Fibroblast of the conjunctiva (primary cell): Measurements from ENCODE around the gene KAZN.
A peak's percentile ranks its signal among the peaks of the same experiment; 100 is the strongest.

ENCODE experiments used
- DNase-seq: peaks from one replicate; pipeline ENCODE4 v3.0.0-alpha.2; 2010; ENCODE audit warnings: low read depth

KAZN gene

DNA sequence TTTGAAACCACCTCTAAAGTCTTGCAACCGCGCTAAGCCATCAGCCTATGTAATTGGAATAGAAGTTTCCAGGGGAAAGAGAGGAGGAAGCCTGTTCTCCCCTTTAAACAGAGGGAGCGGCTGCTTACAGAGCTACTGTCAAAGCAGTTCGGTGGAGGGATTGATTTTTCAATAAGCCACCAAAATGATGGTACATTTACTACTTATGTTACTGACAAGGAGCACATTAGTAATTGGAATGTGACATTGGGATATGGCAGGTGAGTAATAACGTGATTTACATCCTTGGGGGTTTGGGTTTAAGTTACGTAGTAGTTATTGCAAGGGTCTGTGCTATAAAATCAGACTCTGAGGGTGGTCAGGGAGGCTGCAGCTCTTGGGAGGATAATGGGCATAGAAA lies 257.3 kb downstream of the KAZN start:
- no peak for DNase-seq

DNA sequence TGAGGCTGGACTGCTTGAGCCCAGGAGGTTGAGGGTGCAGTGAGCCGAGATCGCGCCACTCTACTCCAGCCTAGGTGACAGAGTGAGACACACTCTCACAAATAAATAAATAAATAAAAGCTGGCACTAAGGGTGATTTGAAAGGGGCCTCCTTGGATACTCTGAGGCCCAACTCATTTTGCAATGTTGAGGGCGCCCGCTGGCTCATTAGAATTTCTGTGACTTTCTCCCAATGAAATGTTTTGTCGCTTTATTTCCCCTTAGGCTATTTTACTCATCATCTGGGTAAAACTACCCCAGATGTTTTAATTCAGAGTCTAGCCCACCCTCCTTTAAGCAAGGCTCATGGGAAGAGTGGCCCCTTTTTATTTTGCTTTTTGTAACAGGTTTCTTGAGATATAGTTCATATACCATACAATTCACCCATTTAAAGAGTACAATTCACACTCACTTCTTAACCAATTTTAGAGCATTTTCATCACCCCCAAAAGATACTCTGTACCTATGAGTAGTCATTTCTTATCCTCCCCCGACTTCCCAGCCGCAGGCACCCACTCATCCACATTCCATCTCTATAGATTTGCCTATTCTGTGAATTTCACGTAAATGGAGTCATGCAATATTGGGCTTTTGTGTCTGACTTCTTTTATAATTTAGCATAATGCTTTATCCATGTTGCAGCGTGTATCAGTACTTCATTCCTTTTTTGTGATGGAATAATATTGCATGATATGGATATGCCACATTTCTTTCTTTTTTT lies 259.1 kb downstream of the KAZN start:
- DNase-seq = no peak

DNA sequence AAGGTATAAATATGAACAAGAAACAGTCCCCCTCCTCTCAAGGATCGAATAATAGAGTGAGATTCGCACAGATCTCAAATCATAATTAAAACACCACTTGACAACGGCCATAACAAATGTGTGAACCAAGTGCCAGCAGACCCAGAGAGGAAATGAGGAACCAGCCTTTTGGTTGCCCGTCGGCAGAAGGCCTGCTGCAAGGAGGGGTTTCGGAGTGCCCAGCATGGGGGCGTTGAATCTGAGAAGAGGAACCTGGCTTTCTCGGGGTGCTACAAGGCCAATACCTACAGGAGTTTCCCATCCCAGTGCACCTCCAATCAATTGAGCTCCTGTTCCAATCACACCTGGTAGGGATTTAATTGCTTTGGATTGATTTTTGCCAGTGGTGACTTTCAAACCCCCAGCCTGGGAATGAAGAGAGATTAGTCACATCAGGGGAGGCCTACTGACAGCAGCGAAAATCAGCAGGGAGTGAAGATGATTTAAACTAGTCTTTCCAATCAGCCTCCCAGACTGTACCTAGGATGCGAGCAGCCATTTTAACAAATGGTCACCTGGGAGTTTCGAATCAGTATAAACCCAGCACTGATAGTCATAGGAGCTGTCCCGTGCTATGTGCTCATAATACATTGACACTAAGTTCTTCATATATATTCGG lies 263.8 kb downstream of the KAZN start:
- DNase-seq = no peak

DNA sequence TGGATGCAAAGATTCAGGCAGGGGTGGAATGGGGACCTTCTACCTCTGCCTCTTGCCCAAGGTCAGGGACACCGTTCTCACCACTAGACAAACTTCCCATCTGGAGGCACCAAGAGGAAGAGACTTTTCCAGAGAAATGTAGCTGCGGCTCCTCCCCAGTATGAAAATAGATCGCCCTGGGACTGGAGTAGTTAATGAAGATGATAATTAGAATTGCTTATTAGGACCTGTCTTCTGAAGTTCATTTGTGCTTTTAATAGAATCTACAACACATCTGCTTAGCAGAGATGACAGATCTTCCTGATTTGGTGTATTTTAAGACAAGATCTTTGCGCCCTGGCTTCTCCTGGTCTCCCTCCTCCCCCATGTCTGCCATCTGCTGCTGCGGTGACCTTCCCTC lies 266.6 kb downstream of the KAZN start:
- no peak for DNase-seq

DNA sequence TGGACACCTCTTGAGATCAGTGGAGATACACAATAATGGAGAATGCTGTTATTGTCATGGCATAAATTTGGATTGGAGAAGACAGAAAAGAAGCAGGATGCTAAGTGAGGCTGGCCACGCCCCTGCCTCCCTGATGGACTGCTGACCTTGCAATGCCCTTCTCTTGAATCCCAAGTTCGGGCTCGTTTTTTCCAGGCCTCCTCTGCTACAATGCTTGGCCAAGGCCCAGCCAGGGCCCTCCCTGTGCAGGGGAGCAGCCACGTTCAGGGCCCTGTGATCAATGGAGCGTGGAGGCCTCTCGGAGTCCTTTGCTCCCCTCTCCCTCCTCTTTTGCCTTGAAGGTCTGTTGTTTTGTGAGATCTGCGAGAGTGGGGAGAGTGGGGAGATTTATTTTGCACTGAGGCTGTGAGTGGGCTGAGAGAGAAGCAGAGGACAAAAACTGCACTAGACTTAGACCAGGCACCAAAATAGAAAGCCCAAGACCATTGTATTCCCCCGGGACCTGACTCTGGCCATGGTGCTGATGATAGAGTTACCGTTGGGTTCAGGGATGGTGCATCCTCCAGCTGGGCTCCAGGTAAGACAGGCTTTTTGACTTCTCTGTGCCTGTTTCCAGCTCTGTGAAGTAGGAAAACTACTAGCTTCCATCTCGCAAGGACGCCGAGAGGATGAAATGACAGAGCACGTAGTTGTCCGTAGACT lies 268.6 kb downstream of the KAZN start:
- no peak for DNase-seq

DNA sequence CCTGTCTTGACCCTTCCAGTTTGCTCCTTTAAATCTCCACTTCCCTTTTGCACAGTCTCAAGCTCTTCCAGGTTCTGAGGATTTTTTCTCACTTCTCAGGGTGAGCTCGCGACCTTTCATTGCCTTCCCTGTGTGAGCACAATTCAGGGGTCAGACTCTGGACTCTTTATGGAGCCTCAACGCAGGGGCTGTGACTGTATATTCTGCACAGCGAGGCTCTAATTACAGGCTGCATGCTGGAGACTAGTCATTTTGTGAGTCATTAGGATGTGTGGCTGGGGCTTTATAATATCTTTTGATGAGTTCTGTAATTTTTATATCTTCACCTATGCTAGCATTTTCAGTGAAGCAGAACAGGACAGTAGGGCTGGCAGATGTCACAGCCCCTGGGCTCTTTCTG lies 270.7 kb downstream of the KAZN start:
- DNase-seq = no peak

DNA sequence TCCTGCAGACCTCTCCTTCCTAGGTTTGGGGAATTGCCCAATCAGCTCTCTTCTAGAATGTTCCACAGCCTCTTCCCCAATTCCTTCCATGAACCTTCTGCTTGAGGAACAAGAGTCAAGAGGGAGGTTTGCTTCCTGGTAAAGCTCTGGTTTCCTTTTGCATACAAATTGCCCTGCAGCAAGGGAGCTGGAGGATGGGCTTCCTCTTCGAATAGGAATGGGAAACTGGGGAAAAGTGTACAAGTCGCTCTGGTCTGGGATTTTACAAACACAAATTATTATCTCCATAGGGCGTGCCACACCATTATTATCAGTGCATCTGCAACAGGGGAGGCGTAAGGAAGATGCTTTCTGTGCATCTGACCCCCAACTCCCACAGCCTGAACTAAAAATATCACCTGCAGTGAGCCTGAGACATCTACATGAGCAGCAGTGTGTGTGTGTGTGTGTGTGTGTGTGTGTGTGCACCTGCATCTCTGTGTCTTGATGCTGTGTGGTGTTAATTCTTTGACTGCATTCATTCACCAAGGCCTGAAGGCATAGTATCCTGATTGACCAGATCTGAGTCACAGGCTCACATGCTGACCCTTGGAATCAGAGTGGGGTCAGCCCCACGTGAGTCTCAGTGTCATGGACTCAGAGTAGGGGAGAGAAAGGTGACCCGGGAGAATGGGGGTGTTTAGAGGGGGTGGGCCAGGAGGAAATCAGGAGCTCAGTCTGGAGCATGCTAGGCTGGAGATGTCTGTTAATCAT lies 272.9 kb downstream of the KAZN start:
- no peak for DNase-seq

DNA sequence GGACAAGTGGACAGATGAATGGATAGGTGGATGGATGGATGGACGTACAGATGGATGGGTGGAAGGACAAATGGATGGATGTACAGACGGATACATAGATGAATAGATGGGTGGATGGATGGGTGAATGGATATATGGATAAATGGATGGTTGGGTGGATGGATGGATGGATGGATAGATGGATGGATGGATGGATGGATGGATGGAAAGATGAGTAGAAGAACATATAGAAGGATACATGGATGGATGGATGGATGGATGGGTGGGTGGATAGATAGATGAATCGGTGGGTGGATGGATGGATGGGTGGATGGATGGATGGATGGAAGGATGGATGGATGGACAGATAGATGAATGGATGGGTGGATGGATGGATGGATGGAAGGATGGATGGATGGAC lies 274.3 kb downstream of the KAZN start:
- no peak for DNase-seq

DNA sequence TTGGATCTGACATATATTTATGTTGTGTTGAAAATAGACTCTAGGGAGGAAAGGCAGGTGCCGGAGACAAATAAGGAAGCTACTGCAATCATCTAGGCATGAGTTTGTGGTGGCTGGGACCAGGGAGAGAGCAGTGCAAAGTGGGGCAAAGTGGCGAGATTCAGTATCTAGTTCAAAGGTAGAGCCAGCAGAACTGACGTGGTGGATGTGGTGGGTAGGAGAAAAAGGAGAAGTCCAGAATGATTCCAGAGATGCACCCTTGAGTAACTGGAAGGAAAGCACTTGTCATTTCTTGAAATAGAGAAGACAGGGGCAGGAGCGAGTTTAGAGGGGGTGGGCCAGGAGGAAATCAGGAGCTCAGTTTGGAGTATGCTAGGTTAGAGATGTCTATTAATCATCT lies 275.2 kb downstream of the KAZN start:
- DNase-seq = no peak

DNA sequence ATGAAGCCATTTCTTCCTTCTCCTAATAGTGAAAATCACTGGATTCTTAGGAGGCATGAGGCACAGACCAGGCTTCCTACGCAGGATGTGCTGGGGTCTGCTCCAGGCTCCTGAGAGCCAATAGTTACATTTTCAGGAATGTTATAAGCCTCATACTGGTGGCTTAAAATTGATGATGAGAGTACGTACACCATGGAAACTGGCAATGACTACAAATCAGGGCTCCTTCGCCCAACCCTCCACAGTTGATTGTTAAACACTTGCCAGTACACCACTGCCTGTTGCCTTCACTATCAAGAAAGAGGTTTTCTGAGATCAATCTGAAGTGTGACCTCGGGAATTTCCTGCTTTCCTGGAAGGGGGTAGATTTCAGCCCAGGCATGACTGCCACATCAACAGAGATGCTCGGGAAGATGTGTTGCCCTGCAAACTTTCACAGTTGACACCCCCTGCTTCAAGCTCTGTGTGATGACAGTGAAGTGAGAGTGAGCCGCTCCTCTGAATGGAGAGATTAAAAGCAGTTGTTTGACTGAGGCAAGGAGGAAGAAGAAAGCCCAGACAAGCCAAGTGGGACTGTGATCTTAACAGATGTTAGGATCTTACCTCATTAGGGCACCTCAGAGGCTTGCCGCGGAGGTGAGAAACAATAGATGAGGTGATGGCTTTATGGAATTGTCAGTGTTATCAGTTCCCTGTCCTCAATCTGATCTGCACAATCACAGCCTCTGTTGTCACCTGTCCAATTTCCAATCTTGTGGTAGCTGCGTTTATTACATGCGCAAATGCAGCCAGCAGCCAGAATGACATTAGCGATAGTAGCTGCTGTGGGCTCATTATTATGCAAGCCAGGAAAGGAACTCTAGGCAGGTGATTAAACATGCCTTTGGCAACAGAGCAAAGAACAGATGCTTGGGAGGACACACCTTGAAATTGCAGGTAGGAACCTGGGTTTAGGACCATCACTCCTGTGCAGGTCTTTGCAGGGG lies 277.3 kb downstream of the KAZN start:
- no peak for DNase-seq

DNA sequence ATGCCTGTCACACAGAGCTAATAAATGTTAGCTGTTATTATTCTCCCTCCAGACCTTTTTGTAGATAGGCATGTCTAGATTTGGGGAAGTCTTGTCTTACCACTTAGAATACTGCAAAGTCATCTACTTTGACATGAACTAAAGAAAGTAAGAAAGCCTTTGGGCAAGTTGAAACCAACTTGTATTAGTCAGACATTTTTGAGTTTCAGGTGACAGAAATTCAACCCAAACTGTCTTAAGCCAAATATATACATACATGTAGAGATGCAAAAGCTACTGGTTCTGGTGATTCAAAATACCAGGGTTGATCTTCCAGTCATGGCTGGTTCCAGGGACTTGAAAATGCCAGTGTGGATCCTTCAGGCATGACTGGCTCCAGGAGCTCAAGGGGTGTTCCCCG lies 278.3 kb downstream of the KAZN start:
- no peak for DNase-seq

DNA sequence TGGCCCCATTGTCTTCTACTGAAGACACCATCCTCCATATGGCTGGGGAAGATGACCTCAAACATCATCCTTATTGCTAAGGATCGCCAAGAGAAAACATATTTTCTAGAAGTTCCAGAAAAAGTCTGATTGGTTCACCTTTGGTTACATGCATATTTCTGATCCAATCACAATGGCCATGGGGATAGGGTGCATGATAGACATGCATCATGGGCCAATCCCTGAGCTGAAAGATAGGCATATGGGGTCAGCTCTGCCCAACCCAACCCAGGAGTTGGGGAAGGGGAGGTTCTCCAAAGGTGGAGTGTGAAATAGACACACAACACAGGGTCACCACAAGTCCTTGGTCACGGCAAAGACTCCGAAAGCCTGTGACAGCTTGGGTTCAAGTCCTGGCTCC lies 278.7 kb downstream of the KAZN start:
- DNase-seq = no peak

DNA sequence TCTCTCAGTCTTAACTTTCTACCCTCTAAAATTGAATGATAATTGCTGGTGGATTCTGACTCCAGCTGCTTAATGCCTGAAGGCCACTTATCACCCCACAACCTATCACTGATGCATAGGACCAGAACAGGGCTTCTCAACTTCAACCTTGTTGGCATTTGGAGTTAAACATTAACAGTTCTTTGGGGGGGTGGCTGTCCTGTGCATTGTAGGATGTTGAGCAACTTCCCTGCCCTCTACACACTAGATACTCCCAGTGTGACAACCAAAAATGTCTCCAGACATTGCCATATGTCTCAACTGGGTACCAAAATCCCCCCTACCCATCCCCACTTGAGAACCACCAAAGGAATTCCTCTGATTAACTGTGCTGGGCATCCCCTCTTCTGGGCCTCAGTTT lies 279.6 kb downstream of the KAZN start:
- DNase-seq = no peak

DNA sequence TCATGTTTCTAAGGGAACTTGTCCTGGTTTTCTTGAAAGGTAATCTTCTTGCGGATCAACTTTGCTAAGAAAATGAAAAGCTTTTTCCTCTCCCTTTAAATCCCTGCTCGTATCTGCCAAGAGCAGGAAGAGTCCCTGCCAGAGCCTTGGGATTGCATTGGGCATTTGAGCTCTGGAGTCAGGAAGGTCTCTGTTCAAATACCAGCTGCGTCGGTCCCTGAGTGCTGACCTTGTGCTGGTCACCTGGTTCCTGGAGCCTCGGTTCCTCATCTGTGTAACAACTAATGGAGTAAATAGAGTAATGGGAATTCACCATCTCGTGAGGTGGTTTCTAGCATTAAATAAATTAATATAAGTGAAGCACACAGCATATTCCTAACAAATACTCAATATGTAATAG lies 280.5 kb downstream of the KAZN start:
- DNase-seq = no peak

DNA sequence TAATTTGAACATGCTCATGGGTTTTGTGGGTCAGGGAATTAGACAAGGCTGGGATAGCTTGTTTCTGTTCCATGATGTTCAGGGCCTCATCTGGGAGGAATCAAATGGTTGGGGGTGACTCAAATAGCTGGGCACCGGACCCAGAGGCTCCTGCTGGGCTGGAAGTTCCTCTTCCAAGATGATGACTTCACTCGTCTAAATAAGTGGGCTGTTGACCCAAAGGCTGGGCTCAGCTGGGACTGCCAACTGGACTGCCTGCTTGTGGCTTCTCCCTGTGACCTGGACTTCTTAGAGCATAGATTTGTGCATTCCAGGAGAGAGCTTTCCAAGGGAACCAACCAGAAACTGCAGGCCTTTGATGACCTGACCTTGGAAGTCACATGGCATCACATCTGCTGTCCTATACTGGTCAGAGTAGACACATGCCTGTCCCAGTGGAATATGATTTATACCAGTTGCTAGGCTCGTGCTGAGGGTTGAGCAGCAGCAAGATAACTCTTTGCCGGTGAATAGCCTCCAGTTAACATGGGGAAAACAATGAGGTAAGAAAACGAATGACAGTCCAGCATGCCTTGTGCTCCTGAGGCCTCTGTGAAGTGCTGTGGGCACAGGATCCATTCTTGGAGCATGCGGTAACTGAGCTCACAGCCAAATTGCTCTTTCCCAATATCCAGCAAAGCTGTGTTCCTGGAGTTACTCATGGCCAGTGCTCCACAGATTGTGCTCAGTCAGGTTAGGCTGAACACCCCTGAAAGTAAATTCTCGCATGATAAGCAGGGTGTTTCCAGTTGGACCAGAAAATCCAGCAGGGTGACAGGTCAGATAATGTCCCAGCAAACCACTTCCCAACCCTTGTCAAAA lies 282.2 kb downstream of the KAZN start:
- DNase-seq = peak; percentile 77

DNA sequence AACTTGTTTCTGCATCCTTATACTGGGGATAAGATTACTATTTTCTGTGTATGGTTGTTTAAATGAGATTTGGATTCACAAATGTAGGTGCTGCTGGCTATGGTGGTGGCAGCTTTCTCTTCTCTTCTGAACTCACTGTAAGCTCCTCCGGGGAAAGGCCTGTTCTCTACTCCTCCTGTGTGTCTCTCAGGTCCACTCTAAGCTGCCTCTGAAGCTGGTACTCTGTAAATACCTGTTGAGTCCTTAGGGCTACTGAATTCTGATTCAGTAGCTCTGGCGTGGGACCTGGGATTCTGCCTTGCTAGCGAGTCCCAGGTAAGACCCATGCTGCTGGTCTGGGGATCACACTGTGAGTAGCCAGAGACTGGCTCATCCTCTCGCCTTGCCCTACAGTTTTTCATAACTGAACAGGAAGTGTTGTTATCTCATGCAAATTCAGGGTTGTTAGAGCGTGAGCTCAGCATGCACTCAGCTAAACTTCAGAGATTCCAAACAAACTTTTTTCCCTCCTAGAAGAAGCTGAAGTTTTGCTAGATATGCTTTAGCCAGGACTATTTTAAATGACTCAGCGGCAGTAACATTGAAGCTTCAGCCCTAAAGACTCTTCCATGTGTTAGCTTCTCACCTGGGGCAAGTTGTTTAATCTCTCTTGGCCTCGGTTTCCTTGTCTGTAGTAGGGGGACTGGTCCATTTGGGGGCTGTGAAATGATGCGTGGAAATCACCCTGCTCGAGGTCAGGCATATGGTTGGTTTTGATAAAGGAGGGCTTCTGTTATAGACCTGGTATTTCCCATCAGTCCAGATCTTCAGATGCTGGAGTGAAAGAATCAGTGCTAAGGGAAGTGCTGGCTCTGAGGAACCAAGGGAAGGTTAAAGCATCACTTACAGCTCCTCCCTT lies 283.5 kb downstream of the KAZN start:
- DNase-seq = no peak

DNA sequence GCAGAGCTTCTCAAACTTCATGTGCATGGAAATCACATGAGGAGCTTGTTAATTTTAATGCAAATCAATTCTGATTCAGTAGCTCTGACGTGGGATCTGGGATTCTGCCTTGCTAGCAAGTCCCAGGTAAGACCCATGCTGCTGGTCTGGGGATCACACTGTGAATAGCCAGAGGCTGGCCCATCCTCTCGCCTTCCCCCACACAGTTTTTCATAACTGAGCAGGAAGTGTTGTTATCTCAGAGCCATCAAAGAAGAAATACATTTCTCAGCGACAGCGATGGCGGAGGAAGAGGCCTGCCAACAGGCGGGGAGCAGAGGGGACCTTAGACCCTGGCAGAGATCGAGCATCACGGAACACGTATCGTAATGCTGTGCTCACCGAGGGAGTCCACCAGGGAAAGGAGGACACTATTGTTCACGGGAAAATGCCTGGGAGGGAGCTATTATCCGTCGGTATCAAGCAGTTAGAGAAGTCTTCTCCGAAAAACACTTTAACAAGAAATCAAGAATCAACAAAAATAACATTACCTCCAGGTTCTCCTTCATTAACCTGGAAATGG lies 286.2 kb downstream of the KAZN start:
- no peak for DNase-seq

DNA sequence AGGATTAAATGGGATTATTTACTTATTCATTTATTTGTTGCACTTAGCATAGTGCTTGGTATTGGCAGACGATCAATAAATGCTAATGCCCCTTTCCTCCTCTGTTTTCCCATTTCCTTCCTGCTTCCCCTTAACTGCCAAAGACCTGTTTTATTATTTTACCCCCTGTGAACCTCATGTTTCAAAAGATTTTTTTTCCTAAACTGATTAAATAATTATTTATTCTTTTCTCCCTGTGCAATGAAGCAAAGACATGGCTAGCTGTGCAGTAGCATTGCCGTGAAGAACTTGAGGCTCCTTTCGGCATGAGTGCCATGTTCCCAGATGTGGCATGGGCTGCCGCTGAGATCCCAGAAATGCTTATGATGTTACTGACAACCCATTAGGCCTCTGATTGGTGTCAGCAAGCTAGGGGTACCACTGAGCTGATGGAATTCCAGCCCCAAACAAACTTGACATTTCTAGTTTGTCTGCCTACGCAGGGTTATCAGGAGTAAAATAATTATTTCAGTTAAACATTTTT lies 288.6 kb downstream of the KAZN start:
- DNase-seq = no peak
